Activated B cell treated with CpG ODN at 0.5 μM for 24 hours (primary cell): Measurements from ENCODE around the gene KCNMB3. TPM values are rescaled to one million over a fixed set of nuclear protein-coding genes. Genes with fewer than 3 reads are reported as not detected.
"Not testable (repeated sequence)": the region's sequence is repeated elsewhere in the genome, so short reads cannot be mapped to it uniquely, and the experiment has no call there.

Experiments used
- ATAC-seq: fragments of 200-7000 bp; cut with Tn5 transposase; one replicate; pipeline ENCODE4 v1.10.0; 2021; ENCODE audit warnings: low read depth, mild to moderate bottlenecking, moderate library complexity
- CTCF ChIA-PET: fragments of 350-600 bp; sonication (Branson Sonifier 250); formaldehyde crosslinking; loops from one replicate; lab custom pipeline; 2021; ENCODE audit warnings: antibody characterized with exemption; lab: Charles Lee
- POLR2A ChIA-PET: fragments of 350-600 bp; sonication (Branson Sonifier 250); formaldehyde crosslinking; loops from one replicate; lab custom pipeline; 2021; ENCODE audit warnings: antibody characterized with exemption; lab: Charles Lee
- DNase-seq: peaks from one replicate; pipeline ENCODE4 v3.0.0; 2022
- H3K27ac Mint-ChIP-seq: one replicate; pipeline ENCODE4 v1.8.0; 2020; ENCODE audit warnings: mixed read lengths
- H3K27me3 Mint-ChIP-seq: one replicate; pipeline ENCODE4 v1.8.0; 2021; ENCODE audit warnings: mixed read lengths
- H3K36me3 Mint-ChIP-seq: one replicate; pipeline ENCODE4 v1.8.0; 2021; ENCODE audit warnings: low read depth, mixed read lengths
- H3K4me1 Mint-ChIP-seq: one replicate; pipeline ENCODE4 v1.8.0; 2021; ENCODE audit warnings: mixed read lengths
- H3K4me3 Mint-ChIP-seq: one replicate; pipeline ENCODE4 v1.8.0; 2020; ENCODE audit warnings: mild to moderate bottlenecking, mixed read lengths
- H3K9me3 Mint-ChIP-seq: one replicate; pipeline ENCODE4 v1.8.0; 2020; ENCODE audit warnings: mixed read lengths
- CTCF ChIP-seq: fragments of 200-600 bp; IDR thresholded peaks from one replicate; pipeline ENCODE4 v1.8.0; 2022; ENCODE audit warnings: antibody characterized with exemption, mild to moderate bottlenecking
- intact Hi-C: fragments of 100-400 bp; cut with micrococcal nuclease; formaldehyde crosslinking; loops from one replicate; pipeline ENCODE4 v1.15.1; 2024
- total RNA-seq: library from RNA; stranded (reverse); gene quantifications from 2 replicates; pipeline ENCODE4 v1.2.3, GENCODE V29; 2022

The KCNMB3 gene
- total RNA-seq, 1 donor from 2014 or later = 6.0 TPM

DNA sequence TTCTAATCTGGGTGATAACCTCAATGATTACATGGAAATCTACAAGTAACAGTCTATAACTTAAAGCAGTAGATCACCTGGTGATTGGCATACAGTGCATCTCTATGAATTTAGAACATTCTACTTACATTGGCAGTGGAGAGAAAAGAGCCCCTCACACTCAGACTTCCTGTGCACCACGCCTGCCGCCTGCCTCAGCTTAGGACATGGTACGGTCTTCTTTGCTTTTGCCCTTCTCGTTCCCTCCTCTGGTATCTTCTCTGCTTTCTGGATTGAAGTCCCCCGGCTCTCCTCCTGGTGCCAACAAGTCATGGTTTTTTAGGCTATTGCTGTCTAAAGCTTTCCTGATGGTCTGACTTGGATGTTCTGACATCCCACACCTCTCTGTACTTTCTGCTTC, 7.9 kb upstream of the KCNMB3 start:
- ChIA-PET CTCF (no interaction called here), POLR2A (no interaction called here)
- intact Hi-C loops = no loop called here
- no peak for TF ChIP-seq CTCF
- H3K27me3 Mint-ChIP-seq = no peaks in the 10 kb centered on the region
- peaks cover 40% of the 10 kb centered on the region for H3K4me1 Mint-ChIP-seq
- H3K4me3 Mint-ChIP-seq = peak overlapping the region; percentile 2
- H3K36me3 Mint-ChIP-seq = no peaks in the 10 kb centered on the region
- peaks cover 15% of the 10 kb centered on the region for H3K9me3 Mint-ChIP-seq
- ATAC-seq (no peak), DNase-seq (no peak)
- peak overlapping the region; percentile 13 for H3K27ac Mint-ChIP-seq

DNA sequence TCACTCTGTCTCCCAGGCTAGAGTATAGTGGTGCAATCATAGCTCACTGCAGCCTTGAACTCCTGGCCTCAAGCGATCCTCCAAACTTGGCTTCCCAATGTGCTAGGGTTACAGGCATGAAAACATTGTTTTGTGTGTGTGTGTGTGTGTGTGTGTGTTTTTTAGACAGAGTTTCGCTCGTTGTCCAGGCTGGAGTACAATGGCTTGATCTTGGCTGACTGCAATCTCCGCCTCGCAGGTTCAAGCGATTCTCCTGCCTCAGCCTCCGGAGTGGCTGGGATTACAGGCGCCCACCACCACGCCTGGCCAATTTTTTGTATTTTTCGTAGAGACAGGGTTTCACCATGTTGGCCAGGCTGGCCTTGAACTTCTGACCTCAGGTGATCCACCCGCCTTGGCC, 6.8 kb upstream of the KCNMB3 start:
- intact Hi-C loops, H3K27me3 Mint-ChIP-seq, DNase-seq, H3K27ac Mint-ChIP-seq, CTCF ChIA-PET, ATAC-seq, POLR2A ChIA-PET, H3K36me3 Mint-ChIP-seq, H3K4me3 Mint-ChIP-seq: not testable (repeated sequence)
- Mint-ChIP-seq H3K9me3 (peaks cover 15% of the 10 kb centered on the region), H3K4me1 (peaks cover 40% of the 10 kb centered on the region)

- no peak for DNase-seq
- Mint-ChIP-seq H3K4me1 (peaks cover 32% of the 10 kb centered on the region), H3K27me3 (no peaks in the 10 kb centered on the region), H3K27ac (no peak overlapping the region), H3K9me3 (peaks cover 15% of the 10 kb centered on the region), H3K36me3 (no peaks in the 10 kb centered on the region), H3K4me3 (no peak overlapping the region)
- ChIA-PET POLR2A (no interaction called here), CTCF (no interaction called here)
- ATAC-seq = no peak
- no peak for TF ChIP-seq CTCF
- intact Hi-C loops = no loop called here
Observed at GRCh38 chr3:179256813-179257212, 5.9 kb upstream of the KCNMB3 start.

GRCh38 chr3:179247289-179248015, 3.5 kb downstream of the KCNMB3 start:
- Mint-ChIP-seq H3K27ac (no peak overlapping the region), H3K27me3 (no peaks in the 10 kb centered on the region), H3K9me3 (no peaks in the 10 kb centered on the region), H3K4me3 (no peak overlapping the region), H3K36me3 (peaks cover 29% of the 10 kb centered on the region), H3K4me1 (no peaks in the 10 kb centered on the region)
- intact Hi-C loops = no loop called here
- ATAC-seq (no peak), DNase-seq (no peak)
- TF ChIP-seq CTCF = no peak
- ChIA-PET POLR2A (no interaction called here), CTCF (interaction anchor here (0.6 kb wide), 1 partner anchor 75 kb away, joined by 3 read pairs; no protein-coding TSS in a partner anchor)

GRCh38 chr3:179244878-179245277, 6.0 kb downstream of the KCNMB3 start:
- ChIA-PET CTCF (no interaction called here), POLR2A (interaction anchor here (0.7 to 1.1 kb wide), 2 partner anchors 8 to 57 kb away, joined by 3 to 7 read pairs; no protein-coding TSS in a partner anchor)
- H3K27ac Mint-ChIP-seq = no peak overlapping the region

DNA sequence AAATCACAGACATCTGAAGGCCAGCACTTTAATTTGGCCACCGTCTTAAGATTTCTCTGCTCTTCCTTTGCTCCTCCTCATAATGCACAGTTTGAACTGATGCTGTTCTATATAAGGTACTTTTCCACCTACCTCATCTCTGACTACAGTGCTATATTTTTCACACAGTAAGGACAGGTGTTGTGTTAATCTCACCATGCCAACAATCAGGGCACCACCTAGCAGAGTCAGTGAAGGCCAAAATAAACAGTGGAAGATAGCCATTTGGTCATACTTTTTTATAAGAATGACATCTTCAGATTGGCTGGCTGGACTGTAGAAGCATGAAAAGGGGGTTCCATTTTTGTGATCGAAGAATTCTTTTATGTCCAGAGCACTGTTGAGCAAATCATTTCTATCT, 8.1 kb downstream of the KCNMB3 start:
- ATAC-seq, POLR2A ChIA-PET, H3K36me3 Mint-ChIP-seq, DNase-seq, H3K4me1 Mint-ChIP-seq, CTCF ChIA-PET, H3K27me3 Mint-ChIP-seq, H3K9me3 Mint-ChIP-seq, intact Hi-C loops, H3K4me3 Mint-ChIP-seq, H3K27ac Mint-ChIP-seq: not testable (repeated sequence)

More at GRCh38 chr3:179244878-179245277, 6.0 kb downstream of the KCNMB3 start:
- Mint-ChIP-seq H3K4me3 (no peak overlapping the region), H3K36me3 (peaks cover 13% of the 10 kb centered on the region), H3K9me3 (no peaks in the 10 kb centered on the region), H3K4me1 (no peaks in the 10 kb centered on the region), H3K27me3 (no peaks in the 10 kb centered on the region)
- DNase-seq = no peak
- TF ChIP-seq CTCF = no peak
- no peak for ATAC-seq
- intact Hi-C loops = no loop called here

DNA sequence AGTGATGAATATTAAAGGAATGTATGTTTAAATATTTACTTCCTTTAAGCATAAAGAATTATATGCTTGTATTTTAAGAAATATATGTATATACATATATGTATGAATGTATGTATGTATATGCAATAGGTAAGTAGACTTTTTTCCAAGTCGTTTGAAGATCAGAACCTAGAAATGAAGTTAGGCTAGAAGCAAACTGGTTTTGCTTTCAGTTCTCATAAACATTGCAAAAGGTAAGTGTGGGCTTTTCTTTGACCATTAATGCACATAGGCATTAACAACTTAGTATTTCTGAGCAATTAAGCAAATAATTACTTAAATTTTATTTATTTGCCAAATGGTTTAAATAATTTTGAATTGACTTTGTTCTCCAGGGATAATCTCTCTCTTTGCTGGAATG, 10.6 kb downstream of the KCNMB3 start:
- H3K27me3 Mint-ChIP-seq, ATAC-seq, CTCF ChIA-PET, intact Hi-C loops, H3K4me3 Mint-ChIP-seq, H3K27ac Mint-ChIP-seq, DNase-seq, H3K4me1 Mint-ChIP-seq, POLR2A ChIA-PET, H3K36me3 Mint-ChIP-seq, H3K9me3 Mint-ChIP-seq: not testable (repeated sequence)
